GM21717 (cell line): ENCODE measurements around the gene IPO4.
A peak's percentile ranks its signal among the peaks of the same experiment; 100 is the strongest.
"Not testable (repeated sequence)": the region's sequence is repeated elsewhere in the genome, so short reads cannot be mapped to it uniquely, and the experiment has no call there.

Experiments
- ATAC-seq: cut with Tn5 transposase; IDR thresholded peaks from one replicate; pipeline ENCODE4 v1.9.1; 2021; ENCODE audit warnings: mild to moderate bottlenecking, moderate library complexity; ENCODE audit not compliant: unreplicated experiment

IPO4 gene

GRCh38 chr14:24188251-24189058 lies at the start of gene IPO4:
TSS of gene IPO4 (minus strand) at chr14:24188816. CDS start at chr14:24188787, 29 bp downstream.
- ATAC-seq: peak; percentile 69

DNA sequence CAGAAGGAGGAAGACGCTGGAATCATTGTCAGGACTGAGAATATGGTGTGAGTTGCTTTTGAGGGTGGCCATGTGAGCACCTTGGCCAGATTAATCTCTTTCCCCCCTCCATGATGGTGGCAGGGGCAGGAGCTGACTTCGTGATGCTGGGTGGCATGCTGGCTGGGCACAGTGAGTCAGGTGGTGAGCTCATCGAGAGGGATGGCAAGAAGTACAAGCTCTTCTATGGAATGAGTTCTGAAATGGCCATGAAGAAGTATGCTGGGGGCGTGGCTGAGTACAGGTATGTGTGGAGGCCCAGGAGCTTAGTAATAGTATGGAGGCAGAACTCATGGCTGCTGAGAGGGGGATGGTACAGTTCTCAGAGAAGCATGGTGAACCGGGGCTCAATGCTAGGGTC lies 49.5 kb upstream of the IPO4 start:
- ATAC-seq: no peak

- no peak for ATAC-seq
Observed at GRCh38 chr14:24237463-24237955, 48.9 kb upstream of the IPO4 start.

DNA sequence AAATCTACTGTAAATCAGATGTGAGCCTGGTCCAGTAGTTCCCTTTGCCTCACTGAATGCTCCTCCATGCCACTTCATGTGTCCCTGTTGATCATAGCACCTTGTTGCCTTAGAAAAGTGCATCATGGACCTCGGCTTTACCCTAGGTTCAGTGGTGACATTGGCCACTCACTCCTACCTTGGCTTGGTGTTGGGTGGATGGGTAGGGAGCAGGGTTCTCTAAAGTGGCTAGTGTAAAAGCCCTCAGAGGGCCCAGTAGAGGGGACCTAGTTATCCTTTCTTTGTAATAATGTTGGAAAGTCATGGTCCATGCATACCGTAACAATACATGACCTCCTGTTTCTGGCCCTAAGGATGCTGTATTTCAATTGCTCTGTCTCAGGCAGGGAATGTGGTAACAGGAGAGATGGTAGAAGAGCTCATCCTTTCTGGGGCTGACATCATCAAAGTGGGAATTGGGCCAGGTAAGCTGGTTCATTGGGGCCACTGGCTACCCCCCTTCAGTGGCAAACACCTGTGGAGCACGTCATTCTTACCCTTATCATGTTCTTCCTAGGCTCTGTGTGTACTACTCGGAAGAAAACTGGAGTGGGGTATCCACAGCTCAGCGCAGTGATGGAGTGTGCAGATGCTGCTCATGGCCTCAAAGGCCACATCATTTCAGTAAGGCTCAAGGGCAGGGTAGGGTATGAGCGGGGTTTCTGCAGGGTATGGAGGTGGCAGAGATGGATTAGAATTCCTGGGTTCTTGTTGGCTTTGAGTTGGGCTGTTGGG lies 48.3 kb upstream of the IPO4 start:
- no peak for ATAC-seq

DNA sequence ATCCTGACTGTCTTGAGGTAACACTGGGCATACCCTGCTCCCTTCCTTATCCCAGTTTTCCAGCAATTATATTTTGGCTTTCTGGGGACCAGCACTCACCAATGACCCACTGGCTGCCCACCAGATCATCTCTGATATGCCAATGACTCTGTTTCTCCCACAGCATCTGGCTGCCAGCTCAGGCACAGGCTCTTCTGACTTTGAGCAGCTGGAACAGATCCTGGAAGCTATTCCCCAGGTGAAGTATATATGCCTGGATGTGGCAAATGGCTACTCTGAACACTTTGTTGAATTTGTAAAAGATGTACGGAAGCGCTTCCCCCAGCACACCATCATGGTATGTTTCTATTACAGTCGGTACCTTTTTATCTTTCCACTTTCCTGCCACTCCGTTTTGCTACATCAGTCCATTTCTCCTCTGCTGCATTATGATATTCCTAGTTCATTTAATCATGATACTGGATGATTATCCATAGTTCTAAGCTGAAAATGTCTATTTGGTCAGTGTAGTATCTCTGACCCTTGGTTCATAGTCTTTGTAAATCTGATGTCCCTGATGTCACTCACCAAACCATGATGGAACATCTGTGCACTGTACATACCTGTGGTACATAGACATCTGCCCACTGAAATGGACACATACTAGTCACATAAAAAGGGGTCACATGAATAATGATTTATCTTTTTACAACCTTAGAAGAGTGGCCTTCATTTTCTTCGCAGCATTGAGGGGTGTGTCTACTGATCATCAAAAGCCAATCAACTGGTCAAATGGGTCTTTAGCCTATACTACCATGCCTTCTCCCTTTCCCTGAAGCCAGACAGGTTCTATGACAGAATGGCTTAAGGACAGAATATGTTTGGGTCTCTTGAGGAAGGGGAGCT lies 47.4 kb upstream of the IPO4 start:
- no peak for ATAC-seq

DNA sequence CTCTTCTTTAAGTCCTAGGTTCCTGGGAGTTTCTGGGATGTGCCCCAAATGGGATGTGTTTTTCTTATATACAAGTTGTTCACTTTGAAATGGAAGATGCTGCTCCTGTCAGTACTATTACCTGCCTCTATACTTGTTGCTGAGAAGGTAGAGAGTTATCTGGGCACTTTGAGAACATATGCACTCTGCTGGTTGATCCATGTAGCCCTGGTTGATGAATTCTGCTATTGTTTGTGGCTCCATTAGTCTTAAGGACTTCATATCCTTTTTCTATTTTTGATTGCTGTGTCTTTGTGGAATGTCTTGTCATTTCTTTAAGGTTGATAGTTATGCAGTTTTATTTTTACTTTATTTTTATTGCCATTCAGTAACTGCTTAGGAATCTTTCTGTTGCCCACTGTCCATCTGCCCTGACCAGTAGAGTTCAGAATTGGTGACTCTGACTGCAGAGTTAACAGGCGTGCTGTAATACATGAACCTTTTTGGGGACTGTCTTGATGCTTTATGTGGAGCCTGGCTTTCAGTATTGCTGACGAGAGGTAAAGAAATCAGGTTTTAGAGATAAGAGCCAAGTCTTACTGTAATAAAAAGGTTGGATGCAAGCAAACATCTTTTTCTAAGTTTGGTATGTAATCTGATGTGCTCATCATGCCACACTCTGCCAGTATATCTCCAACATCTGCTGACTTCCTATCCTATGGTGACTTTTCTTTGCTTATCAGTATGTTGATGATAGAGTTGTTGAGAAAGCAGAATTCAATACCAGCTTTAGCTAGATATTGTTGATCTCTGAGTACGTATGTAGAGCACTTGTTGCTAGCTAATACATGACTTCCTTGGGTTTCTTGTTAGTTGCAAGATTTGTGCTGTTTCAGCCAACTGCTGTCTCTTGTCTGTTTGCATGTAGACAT lies 45.7 kb upstream of the IPO4 start:
- no peak for ATAC-seq

GRCh38 chr14:24233538-24233866 lies 44.9 kb upstream of the IPO4 start:
- no peak for ATAC-seq

DNA sequence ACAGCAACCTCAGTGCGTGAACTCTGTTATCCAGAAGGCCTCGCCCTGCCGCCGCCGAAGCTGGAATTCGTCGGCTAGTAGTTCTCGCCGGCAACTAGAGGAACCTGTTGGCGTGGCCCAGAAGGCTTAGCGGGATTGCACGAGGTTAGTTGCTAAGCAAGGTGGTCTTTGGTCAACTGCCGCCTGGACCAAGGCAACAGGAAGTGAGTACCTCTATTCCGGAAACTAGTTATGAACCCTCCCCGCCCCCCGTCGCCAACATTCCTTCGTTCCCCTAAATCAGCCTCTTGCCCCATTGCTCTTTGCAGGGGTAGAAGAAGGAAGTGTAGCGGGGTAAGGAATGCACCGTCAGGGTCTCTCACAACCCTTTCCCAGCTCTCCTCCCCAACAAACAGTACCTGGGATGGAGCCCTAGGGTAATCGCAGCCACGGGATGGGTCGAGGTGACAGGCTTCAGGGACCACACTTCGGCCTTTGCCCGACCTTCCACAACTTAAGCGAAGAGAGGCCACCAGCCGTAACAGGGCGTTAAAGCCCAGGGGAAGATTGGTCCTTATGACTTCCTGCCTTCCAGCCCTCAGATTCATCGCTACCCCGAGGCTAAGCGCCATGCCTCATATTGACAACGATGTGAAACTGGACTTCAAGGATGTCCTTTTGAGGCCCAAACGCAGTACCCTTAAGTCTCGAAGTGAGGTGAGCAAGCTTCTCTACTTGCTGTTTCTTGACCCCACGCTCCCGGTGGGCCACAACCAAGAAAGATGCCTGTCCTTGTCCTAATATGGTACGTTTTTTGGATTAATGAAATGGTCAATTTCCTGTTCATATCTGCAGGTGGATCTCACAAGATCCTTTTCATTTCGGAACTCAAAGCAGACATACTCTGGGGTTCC lies 44.3 kb upstream of the IPO4 start, which contains the start of gene GMPR2:
GMPR2 (plus strand) TSS at position 285 of the 893 bp plus-strand sequence; CDS start at position 610, 325 bp downstream.
- ATAC-seq: peak; percentile 47

DNA sequence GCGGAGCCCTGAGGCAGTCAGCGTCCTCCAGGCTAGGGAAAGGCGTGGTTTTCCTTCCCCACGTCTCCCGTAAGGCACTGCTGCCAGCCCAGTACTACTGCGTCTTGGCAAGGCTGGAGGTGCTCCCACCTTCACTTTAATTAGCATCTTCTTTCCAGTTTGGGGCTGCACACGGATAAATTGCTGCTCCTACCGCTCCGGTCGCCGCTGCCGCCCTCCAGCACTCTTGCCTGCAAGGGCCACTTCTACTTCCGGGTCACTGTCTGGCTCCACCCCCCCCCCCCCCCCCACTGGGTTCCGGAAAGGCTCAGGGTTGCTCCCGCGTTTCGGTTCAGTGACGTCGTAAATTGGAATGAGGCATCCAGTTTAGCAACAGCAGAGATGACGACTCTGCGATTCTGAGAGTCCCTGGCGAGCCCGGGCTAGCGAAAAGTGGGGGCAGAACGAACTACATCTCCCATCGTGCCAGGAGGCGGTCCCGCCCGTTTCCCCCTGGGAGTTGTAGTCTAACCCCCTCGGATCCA lies 43.6 kb upstream of the IPO4 start, which contains the start of gene NEDD8:
NEDD8 (minus strand) TSS at position 247 of the 524 bp plus-strand sequence; CDS start at position 147, 100 bp downstream.
- ATAC-seq: peak; percentile 64

GRCh38 chr14:24231263-24232120 lies 42.9 kb upstream of the IPO4 start:
- peak; percentile 13 for ATAC-seq

DNA sequence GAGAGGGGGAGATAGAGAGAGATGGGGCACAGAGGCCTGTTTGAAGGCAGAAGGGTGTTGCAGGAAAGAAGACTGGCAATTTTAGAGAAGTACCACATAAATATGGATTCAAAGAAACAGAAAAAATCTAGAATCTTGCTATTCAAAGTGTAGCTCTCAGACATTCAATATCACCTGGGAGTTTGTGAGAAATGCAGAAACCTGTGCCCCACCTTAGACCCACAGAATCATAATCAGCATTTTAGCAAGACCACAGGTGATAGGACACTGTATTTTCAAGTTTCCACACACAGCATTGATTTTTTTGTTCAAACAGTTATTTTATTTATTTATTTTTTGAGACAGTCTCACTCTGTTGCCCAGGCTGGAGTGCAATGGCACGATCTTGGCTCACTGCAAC lies 40.3 kb upstream of the IPO4 start:
- no peak for ATAC-seq

DNA sequence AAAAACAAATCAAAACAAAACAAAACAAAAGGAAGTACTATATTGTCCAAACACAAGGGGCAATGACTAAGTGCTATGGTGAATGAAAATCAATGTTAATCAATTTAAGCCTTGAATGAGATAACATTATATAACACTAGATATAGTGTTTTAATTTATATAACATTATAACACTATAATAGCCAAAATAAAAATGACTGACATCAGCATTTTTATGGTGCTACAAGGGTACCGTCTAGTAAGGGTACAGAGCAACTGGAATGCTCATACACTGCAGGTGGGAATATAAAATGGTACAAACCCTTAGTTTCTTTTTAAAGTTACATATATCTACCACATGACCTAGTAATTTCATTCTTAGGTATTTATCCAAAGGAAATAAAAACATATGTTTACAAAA lies 37.9 kb upstream of the IPO4 start:
- ATAC-seq: no peak

GRCh38 chr14:24224618-24225071 lies 36.0 kb upstream of the IPO4 start:
- ATAC-seq: no peak

DNA sequence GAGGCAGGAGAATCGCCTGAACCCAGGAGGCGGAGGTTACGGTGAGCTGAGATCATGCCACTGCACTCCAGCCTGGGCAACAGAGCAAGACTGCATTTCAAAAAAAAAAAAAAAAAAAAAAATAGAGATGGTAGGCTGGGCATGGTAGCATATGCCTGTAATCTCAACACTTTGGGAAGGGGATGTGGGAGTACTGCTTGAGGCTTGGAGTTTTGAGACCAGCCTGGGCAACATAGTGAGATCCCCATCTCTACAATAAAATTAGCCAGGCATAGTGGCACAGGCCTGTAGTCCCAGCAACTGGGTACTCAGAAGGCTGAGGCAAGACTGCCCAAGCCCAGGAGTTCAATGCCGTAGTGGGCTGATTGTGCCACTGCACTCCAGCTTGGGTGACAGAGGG lies 34.4 kb upstream of the IPO4 start:
- not testable (repeated sequence) for ATAC-seq

- no peak for ATAC-seq
Observed at GRCh38 chr14:24219521-24219920, 30.9 kb upstream of the IPO4 start.

DNA sequence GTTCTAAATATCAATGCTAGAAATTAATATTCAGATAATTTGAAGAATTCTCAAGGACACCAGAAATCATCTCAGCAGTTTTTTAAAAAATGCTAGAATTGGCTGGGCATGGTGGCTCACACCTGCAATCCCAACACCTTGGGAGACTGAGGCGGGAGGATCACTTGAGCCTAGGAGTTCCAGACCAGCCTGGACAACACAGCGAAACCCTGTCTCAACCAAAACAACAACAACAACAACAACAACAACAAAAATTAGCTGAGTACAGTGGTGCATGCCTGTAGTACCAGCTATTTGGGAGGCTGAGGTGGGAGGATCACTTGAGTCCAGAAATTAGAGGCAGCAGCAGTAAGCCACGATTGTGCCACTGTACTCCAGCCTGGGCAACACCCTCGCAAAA lies 30.5 kb upstream of the IPO4 start:
- no peak for ATAC-seq

GRCh38 chr14:24216876-24217275 lies 28.3 kb upstream of the IPO4 start:
- not testable (repeated sequence) for ATAC-seq

- no peak for ATAC-seq
Observed at GRCh38 chr14:24216345-24216699, 27.7 kb upstream of the IPO4 start.
